ENCODE data around the gene MACROD1. TPM values are rescaled to one million over a fixed set of nuclear protein-coding genes. Genes with fewer than 3 reads are reported as not detected.

Gene MACROD1
- polyA plus RNA-seq, 1 donor (not counting 4 experiments of a cell fraction or from before 2014, with no cell fraction given), result 4.6 TPM

- Histone ChIP-seq H3K9me1 (ENCODE audit: control insufficient read depth, extremely low read depth, insufficient read depth, low read length) (no peaks in the 10 kb centered on the region), H3K4me1 (ENCODE audit: control insufficient read depth, extremely low read depth, insufficient read depth, low read length) (no peaks in the 10 kb centered on the region), H3K9ac (ENCODE audit: control insufficient read depth, extremely low read depth, insufficient read depth, low read length) (no peak overlapping the region), H2AFZ (ENCODE audit: control insufficient read depth, low read length) (no peak overlapping the region), H3K9me3 (ENCODE audit: control insufficient read depth, low read depth, low read length) (no peaks in the 10 kb centered on the region), H3K27me3 (ENCODE audit: control insufficient read depth, extremely low read depth, insufficient read depth, low read length) (peaks cover 8% of the 10 kb centered on the region), H3K4me2 (ENCODE audit: control insufficient read depth, extremely low read depth, insufficient read depth, low read depth, low read length) (no peak overlapping the region), H3K36me3 (ENCODE audit: control insufficient read depth in 2 of 2, extremely low read depth in 1 of 2, insufficient read depth in 2 of 2, low read length in 2 of 2) (no peaks in the 10 kb centered on the region), H3K4me3 (ENCODE audit: control insufficient read depth in 2 of 3, extremely low read depth in 1 of 3, insufficient read depth in 2 of 3, low read depth in 1 of 3, low read length in 3 of 3) (no peak overlapping the region), H4K20me1 (ENCODE audit: control insufficient read depth, extremely low read depth, insufficient read depth, low read length) (peaks cover 4% of the 10 kb centered on the region), H3K27ac (ENCODE audit: control insufficient read depth, insufficient read depth, low read length) (no peak overlapping the region), H3K79me2 (ENCODE audit: control insufficient read depth, insufficient read depth, low read length) (no peaks in the 10 kb centered on the region)
- dilution Hi-C loops (cut with MboI; ENCODE audit: extremely low pct_ligation_motif_present, low sequenced_read_pairs), result no loop called here
- no peak for TF ChIP-seq EZH2 (IDR thresholded peaks at IDR 0.05; ENCODE audit: low read length)
- TF ChIP-seq CTCF (optimal IDR thresholded peaks at IDR 0.05 in 1 of 3, IDR thresholded peaks at IDR 0.05 in 1 of 3, conservative IDR thresholded peaks at IDR 0.05 in 1 of 3; ENCODE audit: extremely low read depth in 1 of 3, insufficient read depth in 2 of 3, low read length in 3 of 3), result no peak
- FAIRE-seq (no peak), DNase-seq (ENCODE audit: low read depth, low spot score) (no peak)
These were observed 100.2 kb downstream of the MACROD1 start for GRCh38 chr11:64065712-64066111.

- H3K27ac ChIP-seq (ENCODE audit: control insufficient read depth, insufficient read depth, low read length), result no peak overlapping the region
- H3K27me3 ChIP-seq (ENCODE audit: control insufficient read depth, extremely low read depth, insufficient read depth, low read length), result peaks cover 15% of the 10 kb centered on the region
- no peak overlapping the region for H3K4me3 ChIP-seq (ENCODE audit: control insufficient read depth in 2 of 3, extremely low read depth in 1 of 3, insufficient read depth in 2 of 3, low read depth in 1 of 3, low read length in 3 of 3)
- dilution Hi-C loops (cut with MboI; ENCODE audit: extremely low pct_ligation_motif_present, low sequenced_read_pairs), result no loop called here
- H4K20me1 ChIP-seq (ENCODE audit: control insufficient read depth, extremely low read depth, insufficient read depth, low read length), result peaks cover 2% of the 10 kb centered on the region
- FAIRE-seq (no peak), DNase-seq (ENCODE audit: low read depth, low spot score) (no peak)
- no peaks in the 10 kb centered on the region for H3K4me1 ChIP-seq (ENCODE audit: control insufficient read depth, extremely low read depth, insufficient read depth, low read length)
- no peak overlapping the region for H3K4me2 ChIP-seq (ENCODE audit: control insufficient read depth, extremely low read depth, insufficient read depth, low read depth, low read length)
- H3K36me3 ChIP-seq (ENCODE audit: control insufficient read depth in 2 of 2, extremely low read depth in 1 of 2, insufficient read depth in 2 of 2, low read length in 2 of 2), result no peaks in the 10 kb centered on the region
- H3K9ac ChIP-seq (ENCODE audit: control insufficient read depth, extremely low read depth, insufficient read depth, low read length), result no peak overlapping the region
- H3K79me2 ChIP-seq (ENCODE audit: control insufficient read depth, insufficient read depth, low read length), result no peaks in the 10 kb centered on the region
- H3K9me1 ChIP-seq (ENCODE audit: control insufficient read depth, extremely low read depth, insufficient read depth, low read length), result no peaks in the 10 kb centered on the region
- TF ChIP-seq EZH2 (IDR thresholded peaks at IDR 0.05; ENCODE audit: low read length) (no peak), CTCF (optimal IDR thresholded peaks at IDR 0.05 in 1 of 3, IDR thresholded peaks at IDR 0.05 in 1 of 3, conservative IDR thresholded peaks at IDR 0.05 in 1 of 3; ENCODE audit: extremely low read depth in 1 of 3, insufficient read depth in 2 of 3, low read length in 3 of 3) (no peak)
- no peak overlapping the region for H2AFZ ChIP-seq (ENCODE audit: control insufficient read depth, low read length)
- H3K9me3 ChIP-seq (ENCODE audit: control insufficient read depth, low read depth, low read length), result no peaks in the 10 kb centered on the region
These were observed 100.8 kb downstream of the MACROD1 start for GRCh38 chr11:64065141-64065465.

All from keratinocyte (primary cell).